Fibroblast of lung (primary cell): ENCODE results near the gene RAPGEF5. TPM values are rescaled to one million over a fixed set of nuclear protein-coding genes. Genes with fewer than 3 reads are reported as not detected.

ENCODE experiments used
- DNase-seq, 2 donors: peaks; one replicate each; pipeline versions ENCODE4 v3.0.0 to v3.0.0-alpha.2; 2010; ENCODE audit warnings: low read depth in 2 of 2
- H2AFZ ChIP-seq: 2 replicates; pipeline ENCODE4 v1.5.1; 2012; ENCODE audit warnings: low read length, control low read depth, inconsistent platforms
- H3K27ac ChIP-seq: 2 replicates; pipeline ENCODE4 v1.5.1; 2011; ENCODE audit warnings: low read length, control low read depth; ENCODE audit not compliant: insufficient read depth
- H3K27me3 ChIP-seq: 2 replicates; pipeline ENCODE4 v1.5.1; 2011; ENCODE audit warnings: mild to moderate bottlenecking, low read length; ENCODE audit not compliant: control insufficient read depth, insufficient read depth
- H3K36me3 ChIP-seq: 2 replicates; pipeline ENCODE4 v1.5.1; 2011; ENCODE audit warnings: low read length; ENCODE audit not compliant: control insufficient read depth, insufficient read depth
- H3K4me1 ChIP-seq: 2 replicates; pipeline ENCODE4 v1.5.1; 2011; ENCODE audit warnings: low read length; ENCODE audit not compliant: control insufficient read depth, insufficient read depth; ENCODE audit errors: extremely low read depth
- H3K4me2 ChIP-seq: 2 replicates; pipeline ENCODE4 v1.5.1; 2011; ENCODE audit warnings: low read length, control low read depth; ENCODE audit not compliant: insufficient read depth; ENCODE audit errors: extremely low read depth
- H3K4me3 ChIP-seq, 4 experiments: fragments of 200-600 bp in 1 of 4; sonication (generic) in 1 of 4; replicated peaks in 1 of 4; 2 replicates each; pipeline ENCODE4 v1.5.1; 2011 to 2016; ENCODE audit warnings: low read length in 4 of 4, low read depth in 3 of 4, mild to moderate bottlenecking in 3 of 4, control low read depth in 2 of 4, inconsistent platforms in 1 of 4, mixed read lengths in 1 of 4; ENCODE audit not compliant: insufficient read depth in 1 of 4; ENCODE audit errors: control extremely low read depth in 1 of 4
- H3K79me2 ChIP-seq: 2 replicates; pipeline ENCODE4 v1.5.1; 2012; ENCODE audit warnings: mild to moderate bottlenecking, low read length, inconsistent platforms; ENCODE audit not compliant: control insufficient read depth, insufficient read depth
- H3K9ac ChIP-seq: 2 replicates; pipeline ENCODE4 v1.5.1; 2011; ENCODE audit warnings: mild to moderate bottlenecking, low read length, control low read depth; ENCODE audit not compliant: insufficient read depth
- H3K9me3 ChIP-seq: 2 replicates; pipeline ENCODE4 v1.5.1; 2012; ENCODE audit warnings: low read depth, low read length; ENCODE audit not compliant: control insufficient read depth, insufficient read depth
- H4K20me1 ChIP-seq: 2 replicates; pipeline ENCODE4 v1.5.1; 2011; ENCODE audit warnings: low read length; ENCODE audit not compliant: control insufficient read depth, insufficient read depth; ENCODE audit errors: extremely low read depth
- EZH2 ChIP-seq: IDR thresholded peaks from 2 replicates; pipeline ENCODE4 v1.5.1; 2012; ENCODE audit warnings: low read length, control low read depth, mild to moderate bottlenecking; ENCODE audit errors: missing control alignments
- polyA plus RNA-seq, 2 donors: library from polyadenylated mRNA; depleted of rRNA in 1 of 2; stranded (reverse) in 1 of 2; unstranded in 1 of 2; fragments of >200 nt; gene quantifications; 2 replicates each; pipeline ENCODE4 v1.2.1, GENCODE V29; 2011 to 2012; ENCODE audit warnings: missing spikeins in 1 of 2
- total RNA-seq: library from RNA; depleted of rRNA; stranded (reverse); fragments of >200 nt; gene quantifications from 2 replicates; pipeline ENCODE4 v1.2.1, GENCODE V29; 2014
- TF ChIP-seq, protein P1 (sequence below), 2 donors: IDR thresholded peaks in 1 of 2; conservative IDR thresholded peaks in 1 of 2; 1 replicate in 1 of 2; 2 replicates in 1 of 2; pipeline ENCODE4 v1.5.1; 2011 to 2012; ENCODE audit warnings: low read length in 2 of 2, control low read depth in 1 of 2, inconsistent platforms in 1 of 2, low read depth in 1 of 2, mild to moderate bottlenecking in 1 of 2

The RAPGEF5 gene
- total and polyA plus RNA-seq, 2 donors (not counting 1 experiment from before 2014, with no cell fraction given): 1.4 to 1.5 TPM

DNA sequence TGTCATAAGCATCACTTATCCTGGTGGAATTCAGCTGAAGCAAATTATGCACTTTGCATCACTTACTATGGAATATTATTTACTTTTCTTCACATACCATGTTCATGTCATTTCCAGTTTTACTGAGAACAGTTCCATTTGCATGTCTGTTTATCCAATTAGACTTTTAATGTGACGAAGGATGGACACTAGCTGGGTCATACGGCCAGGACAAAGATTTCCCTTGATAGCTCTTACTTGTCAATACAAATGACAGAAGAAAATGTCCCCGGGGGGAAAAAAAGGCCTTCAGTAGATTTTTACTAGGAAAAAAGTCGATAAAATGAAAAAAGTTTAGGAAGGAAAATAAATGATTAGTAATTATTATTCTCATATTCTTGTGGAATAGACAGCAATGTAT, 106.6 kb downstream of the RAPGEF5 start:
- Histone ChIP-seq H3K4me3 (no peak overlapping the region), H3K27me3 (no peaks in the 10 kb centered on the region), H3K4me1 (no peaks in the 10 kb centered on the region), H4K20me1 (no peaks in the 10 kb centered on the region), H2AFZ (no peak overlapping the region), H3K9ac (no peak overlapping the region), H3K9me3 (no peaks in the 10 kb centered on the region), H3K36me3 (no peaks in the 10 kb centered on the region), H3K27ac (no peak overlapping the region), H3K4me2 (no peak overlapping the region), H3K79me2 (no peaks in the 10 kb centered on the region)
- DNase-seq: no peak
- TF ChIP-seq, protein P1, sequence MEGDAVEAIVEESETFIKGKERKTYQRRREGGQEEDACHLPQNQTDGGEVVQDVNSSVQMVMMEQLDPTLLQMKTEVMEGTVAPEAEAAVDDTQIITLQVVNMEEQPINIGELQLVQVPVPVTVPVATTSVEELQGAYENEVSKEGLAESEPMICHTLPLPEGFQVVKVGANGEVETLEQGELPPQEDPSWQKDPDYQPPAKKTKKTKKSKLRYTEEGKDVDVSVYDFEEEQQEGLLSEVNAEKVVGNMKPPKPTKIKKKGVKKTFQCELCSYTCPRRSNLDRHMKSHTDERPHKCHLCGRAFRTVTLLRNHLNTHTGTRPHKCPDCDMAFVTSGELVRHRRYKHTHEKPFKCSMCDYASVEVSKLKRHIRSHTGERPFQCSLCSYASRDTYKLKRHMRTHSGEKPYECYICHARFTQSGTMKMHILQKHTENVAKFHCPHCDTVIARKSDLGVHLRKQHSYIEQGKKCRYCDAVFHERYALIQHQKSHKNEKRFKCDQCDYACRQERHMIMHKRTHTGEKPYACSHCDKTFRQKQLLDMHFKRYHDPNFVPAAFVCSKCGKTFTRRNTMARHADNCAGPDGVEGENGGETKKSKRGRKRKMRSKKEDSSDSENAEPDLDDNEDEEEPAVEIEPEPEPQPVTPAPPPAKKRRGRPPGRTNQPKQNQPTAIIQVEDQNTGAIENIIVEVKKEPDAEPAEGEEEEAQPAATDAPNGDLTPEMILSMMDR (conservative IDR thresholded peaks at IDR 0.05 in 1 of 2, IDR thresholded peaks at IDR 0.05 in 1 of 2; ENCODE audit: low read depth in 1 of 2, low read length in 2 of 2): no peak
- no peak for TF ChIP-seq EZH2

DNA sequence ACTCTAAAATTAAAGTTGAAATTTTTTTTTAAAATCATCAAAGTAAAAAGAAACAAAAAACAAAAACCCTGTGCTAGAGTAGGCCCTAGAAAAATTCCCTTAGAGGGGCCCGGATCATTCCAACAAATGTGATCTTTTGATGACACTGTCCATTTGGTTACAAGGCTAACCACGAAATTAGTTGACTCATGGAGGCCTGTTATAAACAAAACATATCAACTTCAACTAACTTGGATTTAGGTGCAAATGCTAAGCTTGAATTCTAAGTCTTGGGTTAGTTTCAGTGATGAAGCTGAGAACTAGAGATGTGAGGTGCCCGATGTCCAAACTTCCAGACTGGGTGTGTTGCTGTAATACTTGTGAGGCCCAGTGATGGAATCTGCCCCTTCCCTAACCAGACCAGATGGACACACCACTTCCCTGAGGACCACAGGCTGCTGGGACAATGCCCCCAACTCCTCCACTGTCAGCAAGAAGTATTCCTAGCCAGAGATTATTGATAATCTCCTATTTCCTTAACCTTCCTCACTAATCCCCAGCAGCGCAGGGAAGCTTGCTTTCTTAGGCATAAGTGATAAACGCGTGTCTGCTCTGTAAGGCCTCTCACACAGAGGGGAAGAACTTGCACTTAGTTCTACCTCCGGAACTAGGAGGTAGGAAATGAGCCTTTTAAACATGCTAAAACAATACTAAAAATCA, 108.7 kb downstream of the RAPGEF5 start:
- Histone ChIP-seq H2AFZ (no peak overlapping the region), H3K79me2 (no peaks in the 10 kb centered on the region), H3K36me3 (no peaks in the 10 kb centered on the region), H3K4me1 (no peaks in the 10 kb centered on the region), H3K9ac (no peak overlapping the region), H3K4me2 (no peak overlapping the region), H3K9me3 (no peaks in the 10 kb centered on the region), H4K20me1 (no peaks in the 10 kb centered on the region), H3K27ac (no peak overlapping the region), H3K27me3 (no peaks in the 10 kb centered on the region), H3K4me3 (no peak overlapping the region)
- TF ChIP-seq, protein P1 (conservative IDR thresholded peaks at IDR 0.05 in 1 of 2, IDR thresholded peaks at IDR 0.05 in 1 of 2; ENCODE audit: low read depth in 1 of 2, low read length in 2 of 2): no peak
- no peak for TF ChIP-seq EZH2
- DNase-seq: peak in 1 of 2 donors; percentile 14

GRCh38 chr7:22241805-22242390, 115.1 kb downstream of the RAPGEF5 start:
- Histone ChIP-seq H2AFZ (no peak overlapping the region), H3K4me1 (no peaks in the 10 kb centered on the region)
- TF ChIP-seq EZH2: no peak
- TF ChIP-seq, protein P1 (conservative IDR thresholded peaks at IDR 0.05 in 1 of 2, IDR thresholded peaks at IDR 0.05 in 1 of 2; ENCODE audit: low read depth in 1 of 2, low read length in 2 of 2): no peak

More at GRCh38 chr7:22241805-22242390, 115.1 kb downstream of the RAPGEF5 start:
- Histone ChIP-seq H4K20me1 (no peaks in the 10 kb centered on the region), H3K9ac (no peak overlapping the region), H3K79me2 (no peaks in the 10 kb centered on the region), H3K9me3 (no peaks in the 10 kb centered on the region), H3K27ac (no peak overlapping the region), H3K4me3 (no peak overlapping the region), H3K4me2 (no peak overlapping the region), H3K36me3 (no peaks in the 10 kb centered on the region), H3K27me3 (no peaks in the 10 kb centered on the region)
- no peak for DNase-seq
